ENCODE data around the gene SIT1.

The SIT1 gene

DNA sequence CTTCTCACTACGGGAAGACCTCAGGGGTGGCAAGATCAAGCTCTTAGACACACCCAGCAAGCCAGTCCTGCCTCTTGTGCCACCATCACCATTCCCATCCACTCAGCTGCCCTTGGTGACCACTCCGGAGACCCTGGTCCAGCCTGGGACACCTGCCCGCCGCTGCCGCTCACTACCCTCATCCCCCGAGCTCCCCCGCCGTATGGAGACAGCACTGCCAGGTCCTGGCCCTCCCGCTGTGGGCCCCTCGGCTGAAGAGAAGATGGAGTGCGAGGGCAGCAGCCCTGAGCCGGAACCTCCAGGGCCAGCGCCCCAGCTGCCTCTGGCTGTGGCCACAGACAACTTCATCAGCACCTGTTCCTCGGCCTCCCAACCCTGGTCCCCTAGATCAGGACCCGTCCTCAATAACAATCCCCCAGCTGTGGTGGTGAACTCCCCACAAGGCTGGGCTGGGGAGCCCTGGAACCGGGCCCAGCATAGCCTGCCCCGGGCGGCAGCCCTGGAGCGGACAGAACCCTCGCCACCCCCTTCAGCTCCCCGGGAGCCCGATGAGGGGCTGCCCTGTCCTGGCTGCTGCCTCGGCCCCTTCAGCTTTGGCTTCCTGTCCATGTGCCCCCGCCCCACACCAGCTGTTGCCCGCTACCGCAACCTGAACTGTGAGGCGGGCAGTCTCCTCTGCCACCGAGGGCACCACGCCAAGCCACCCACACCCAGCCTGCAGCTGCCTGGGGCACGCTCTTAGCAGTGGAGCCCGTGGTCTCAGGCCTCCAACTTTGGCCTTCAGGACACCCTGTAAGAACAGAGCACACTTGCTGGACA is 41.5 kb downstream of the SIT1 start:
- in situ Hi-C loops (cut with MboI; ENCODE audit: low sequenced_read_pairs), result loop anchor here (25.0 kb wide), 1 partner anchor 528 kb away; the partner anchor contains the start of gene GLIPR2

DNA sequence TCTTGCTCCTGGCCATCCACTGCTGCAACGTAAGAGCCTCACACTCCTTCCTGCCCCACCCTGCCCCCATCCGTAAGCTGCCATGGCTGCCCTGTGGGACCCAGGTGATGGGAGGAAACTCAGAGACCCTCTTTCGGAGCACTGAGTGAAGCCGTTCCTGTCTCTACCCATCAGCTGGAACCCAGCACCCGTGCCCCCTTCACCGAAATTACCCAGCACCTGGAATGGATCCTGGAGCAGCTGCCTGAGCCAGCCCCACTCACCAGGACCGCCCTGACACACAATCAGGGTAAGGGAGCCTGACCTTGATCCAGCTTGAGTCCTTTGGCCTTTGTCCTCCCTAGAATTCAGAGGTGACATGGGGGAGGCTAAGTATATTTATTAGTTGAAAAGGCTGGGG is 42.5 kb downstream of the SIT1 start:
- in situ Hi-C loops (cut with MboI; ENCODE audit: low sequenced_read_pairs), result loop anchor here (25.0 kb wide), 1 partner anchor 529 kb away; the partner anchor contains the start of gene GLIPR2

DNA sequence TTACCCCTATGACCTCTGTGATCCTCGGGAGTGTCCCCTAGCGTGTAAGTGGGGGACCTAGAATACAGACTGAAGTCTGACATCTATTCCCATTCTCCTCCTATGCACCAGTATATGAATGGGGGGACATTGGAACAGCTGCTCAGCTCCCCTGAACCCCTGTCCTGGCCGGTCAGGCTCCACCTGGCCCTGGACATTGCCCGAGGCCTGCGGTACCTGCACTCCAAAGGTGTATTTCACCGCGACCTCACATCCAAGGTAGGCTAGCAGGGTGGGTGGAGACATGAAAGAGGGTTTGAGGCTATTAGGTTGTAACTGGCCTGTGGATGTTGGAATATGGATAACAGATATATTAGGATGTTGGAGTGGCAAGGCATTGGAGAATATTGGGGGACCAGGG is 44.0 kb downstream of the SIT1 start:
- in situ Hi-C loops (cut with MboI; ENCODE audit: low sequenced_read_pairs), result loop anchor here (25.0 kb wide), 1 partner anchor 531 kb away; the partner anchor contains the start of gene GLIPR2

GRCh38 chr9:35606138-35606504 is 44.6 kb downstream of the SIT1 start:
- in situ Hi-C loops (cut with MboI; ENCODE audit: low sequenced_read_pairs), result loop anchor here (25.0 kb wide), 1 partner anchor 531 kb away; the partner anchor contains the start of gene GLIPR2

- in situ Hi-C loops (cut with MboI; ENCODE audit: low sequenced_read_pairs), result loop anchor here (25.0 kb wide), 1 partner anchor 532 kb away; the partner anchor contains the start of gene GLIPR2
Observed at GRCh38 chr9:35605351-35606137, 45.2 kb downstream of the SIT1 start.

DNA sequence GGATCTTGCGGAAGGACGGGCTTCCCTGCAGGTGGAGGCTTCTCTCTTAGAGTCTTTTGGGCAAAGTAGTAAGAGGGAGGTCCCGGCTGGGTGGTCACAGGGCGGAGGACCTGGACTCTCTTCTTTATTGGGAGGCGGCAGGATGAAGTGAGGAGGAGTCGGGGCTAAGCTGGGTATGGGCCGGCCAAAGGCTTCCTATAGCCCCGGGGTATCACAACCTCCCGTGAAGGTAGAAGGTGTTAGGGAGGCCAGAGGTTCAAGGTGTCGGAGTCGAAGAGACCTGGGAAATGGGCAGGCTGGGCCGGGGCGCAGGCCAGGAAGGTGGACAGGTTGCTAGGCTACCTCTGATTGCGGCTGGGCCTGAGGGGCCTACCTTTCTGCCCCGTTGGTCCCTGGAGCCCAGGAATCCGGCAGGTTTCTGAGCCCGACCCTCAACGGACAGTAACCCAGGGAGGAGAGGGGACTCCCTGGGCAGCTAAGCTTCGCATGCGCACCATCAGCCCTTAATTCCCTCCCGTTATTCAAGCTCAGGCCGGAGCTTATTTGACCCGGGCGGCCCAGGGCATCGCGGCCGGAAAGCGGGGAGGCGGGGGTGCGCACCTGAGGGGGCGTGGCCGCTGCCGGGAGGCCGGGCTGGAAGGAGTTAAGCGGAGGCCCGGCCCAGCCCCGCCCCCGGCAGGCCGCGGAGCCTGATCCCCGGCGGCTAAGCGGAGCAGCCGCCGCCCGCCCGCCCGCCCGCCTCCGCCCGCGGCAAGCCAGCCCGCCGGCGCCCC is 46.0 kb downstream of the SIT1 start, which contains the start of gene TESK1:
TSS of gene TESK1 (plus strand) at position 685 of the 773 bp plus-strand sequence. CDS start 358 bp downstream, outside the sequence.
- in situ Hi-C loops (cut with MboI; ENCODE audit: low sequenced_read_pairs), result loop anchor here (25.0 kb wide), 1 partner anchor 533 kb away; the partner anchor contains the start of gene GLIPR2

GRCh38 chr9:35603986-35604577 is 46.6 kb downstream of the SIT1 start:
- in situ Hi-C loops (cut with MboI; ENCODE audit: low sequenced_read_pairs), result loop anchor here (25.0 kb wide), 1 partner anchor 533 kb away; the partner anchor contains the start of gene GLIPR2

DNA sequence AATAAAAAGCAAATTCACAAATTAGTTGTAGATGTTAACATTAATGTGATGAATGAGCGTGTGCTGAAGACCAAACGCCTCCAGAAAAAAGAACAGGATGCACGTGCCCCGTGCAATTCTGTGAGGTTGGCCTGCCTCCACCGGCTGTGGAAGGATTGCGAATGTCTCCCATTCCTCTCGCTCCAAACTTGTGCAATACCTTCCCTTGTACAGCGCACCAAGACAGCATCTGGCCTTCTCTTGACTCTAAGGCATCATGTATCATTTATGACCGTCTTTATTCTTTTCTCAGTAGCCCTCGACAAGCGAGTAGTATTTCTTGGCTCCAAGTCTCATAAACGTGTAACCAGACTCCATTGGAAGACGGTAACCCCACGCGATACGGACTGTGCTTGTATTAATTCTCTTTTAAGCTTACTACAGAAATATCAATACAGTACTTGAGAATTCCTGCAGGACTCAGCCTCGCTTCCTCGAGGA is 47.2 kb downstream of the SIT1 start:
- in situ Hi-C loops (cut with MboI; ENCODE audit: low sequenced_read_pairs), result loop anchor here (25.0 kb wide), 1 partner anchor 534 kb away; the partner anchor contains the start of gene GLIPR2

DNA sequence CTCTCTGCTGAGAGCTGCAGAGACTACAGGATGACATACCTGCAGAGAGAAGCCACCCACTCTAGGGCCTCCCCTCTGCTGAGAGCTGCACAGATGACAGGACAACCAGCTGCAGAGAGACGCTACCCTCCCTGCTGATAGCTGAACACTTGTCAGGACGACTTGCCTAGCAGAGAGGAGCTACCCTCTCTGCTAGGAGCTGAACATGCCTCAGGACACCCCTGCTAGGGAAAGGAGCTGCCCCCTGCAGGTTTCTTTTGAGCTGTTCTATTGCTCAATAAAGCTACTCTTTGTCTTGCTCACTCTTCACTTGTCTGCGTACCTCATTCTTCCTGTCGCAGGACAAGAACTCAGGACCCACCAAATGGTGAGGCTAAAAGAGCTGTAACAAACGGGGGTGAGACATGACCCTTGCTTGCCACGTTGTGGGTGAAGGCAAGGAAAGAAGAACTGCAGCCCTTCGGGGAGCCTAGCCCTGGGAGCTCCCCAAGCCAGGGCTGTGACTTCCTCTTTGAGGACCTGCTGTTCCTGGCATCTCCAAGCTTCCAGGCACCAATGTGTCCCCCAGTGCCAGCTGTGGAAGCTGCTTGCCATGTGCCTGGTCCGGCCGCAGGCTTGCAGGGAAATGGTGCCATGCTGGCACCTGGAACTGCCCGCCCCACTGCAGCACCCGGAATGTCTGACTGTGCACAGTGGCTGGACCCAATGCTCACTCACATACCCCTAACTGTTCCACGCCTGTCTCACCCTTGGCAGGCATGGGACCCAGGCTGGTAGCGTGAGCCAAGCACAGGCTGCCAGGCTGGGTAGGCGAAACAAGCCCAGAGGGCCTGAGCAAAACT is 50.7 kb downstream of the SIT1 start:
- in situ Hi-C loops (cut with MboI; ENCODE audit: low sequenced_read_pairs), result loop anchor here (25.0 kb wide), 1 partner anchor 537 kb away; the partner anchor contains the start of gene GLIPR2
